Stimulated activated CD8-positive, alpha-beta memory T cell treated with anti-CD3 and anti-CD28 coated beads, Interleukin-12 subunit alpha, Interleukin-12 subunit beta, amount 100 ng/mL, for 1 hour (primary cell): Measurements from ENCODE around the gene MRPL51.
"Not testable (repeated sequence)": the region's sequence is repeated elsewhere in the genome, so short reads cannot be mapped to it uniquely, and the experiment has no call there.

Experiments used
- DNase-seq: peaks from one replicate; pipeline ENCODE4 v3.0.0-alpha.2; 2020; ENCODE audit warnings: low read depth

MRPL51 gene

GRCh38 chr12:6532051-6532926, 39.2 kb upstream of the MRPL51 start:
- DNase-seq, result peak; percentile 75

- no peak for DNase-seq
Measured at GRCh38 chr12:6530576-6531260, 37.7 kb upstream of the MRPL51 start.

GRCh38 chr12:6529291-6529737, 36.3 kb upstream of the MRPL51 start:
- no peak for DNase-seq

- DNase-seq, result no peak
Measured at GRCh38 chr12:6528539-6529235, 35.6 kb upstream of the MRPL51 start.

GRCh38 chr12:6527711-6528110, 34.6 kb upstream of the MRPL51 start:
- DNase-seq, result no peak

- DNase-seq, result no peak
Measured at GRCh38 chr12:6526766-6527525, 33.9 kb upstream of the MRPL51 start.

- no peak for DNase-seq
Measured at GRCh38 chr12:6526201-6526600, 33.1 kb upstream of the MRPL51 start.

GRCh38 chr12:6524648-6525047, 31.6 kb upstream of the MRPL51 start:
- no peak for DNase-seq

GRCh38 chr12:6523708-6524107, 30.6 kb upstream of the MRPL51 start:
- no peak for DNase-seq

- no peak for DNase-seq
Measured at GRCh38 chr12:6522193-6522592, 29.1 kb upstream of the MRPL51 start.

GRCh38 chr12:6520186-6520585, 27.1 kb upstream of the MRPL51 start:
- DNase-seq, result no peak

- no peak for DNase-seq
Measured at GRCh38 chr12:6508087-6508486, 15.0 kb upstream of the MRPL51 start.

GRCh38 chr12:6507102-6507998, 14.3 kb upstream of the MRPL51 start:
- no peak for DNase-seq

- no peak for DNase-seq
Measured at GRCh38 chr12:6500466-6500865, 7.4 kb upstream of the MRPL51 start.

GRCh38 chr12:6497291-6497690, 4.2 kb upstream of the MRPL51 start:
- DNase-seq, result not testable (repeated sequence)

- no peak for DNase-seq
Measured at GRCh38 chr12:6494968-6495367, 1.9 kb upstream of the MRPL51 start.

GRCh38 chr12:6494258-6494743, 1.2 kb upstream of the MRPL51 start:
- no peak for DNase-seq

- DNase-seq, result peak; percentile 87
Measured at GRCh38 chr12:6493497-6494257, 615 bp upstream of the MRPL51 start, which contains the start of gene NCAPD2. Gene NCAPD2, plus strand, starts transcription at chr12:6494102. Its CDS starts 997 bp downstream, at chr12:6495099.

- DNase-seq, result not testable (repeated sequence)
Measured at GRCh38 chr12:6490673-6491072, 2.4 kb downstream of the MRPL51 start.

GRCh38 chr12:6489449-6489848, 3.6 kb downstream of the MRPL51 start:
- no peak for DNase-seq
